Endothelial cell of umbilical vein (primary cell): ENCODE data around the gene BRINP2. TPM values are rescaled to one million over a fixed set of nuclear protein-coding genes. Genes with fewer than 3 reads are reported as not detected.

ENCODE experiments used
- BruUV-seq: library from RNA; stranded (reverse); fragments of 400-500 nt; replicated peaks from 2 replicates; lab custom pipeline; 2021; lab: Mats Ljungman, UMichigan
- CTCF ChIA-PET: fragments of 300-600, 350-600 bp; sonication (Branson Sonifier 250); formaldehyde crosslinking; loops from one replicate; lab custom pipeline; 2021; ENCODE audit warnings: antibody characterized with exemption, inconsistent platforms; lab: Charles Lee
- POLR2A ChIA-PET: fragments of 300-600, 350-600 bp; sonication (Branson Sonifier 250); formaldehyde crosslinking; loops from one replicate; lab custom pipeline; 2021; ENCODE audit warnings: antibody characterized with exemption, inconsistent platforms; lab: Charles Lee
- DNase-seq: peaks from one replicate; pipeline ENCODE4 v3.0.0-alpha.2; 2011; ENCODE audit warnings: low read depth, low spot score
- FAIRE-seq: peaks from 2 replicates; lab custom pipeline; 2011; peaks lifted over from hg19 to GRCh38; lab: Jason Lieb, UNC
- H2AFZ ChIP-seq: 2 replicates; pipeline ENCODE4 v1.6.0; 2012; ENCODE audit warnings: low read depth, low read length, control low read depth, inconsistent platforms
- H3K27ac ChIP-seq: 2 replicates; pipeline ENCODE4 v1.5.1; 2011; ENCODE audit warnings: low read depth, mild to moderate bottlenecking, control low read depth, low read length, moderate library complexity; ENCODE audit not compliant: insufficient read depth
- H3K27me3 ChIP-seq, 2 experiments: 2 replicates each; pipeline versions ENCODE4 v1.6.0 to v1.6.1; 2011; ENCODE audit warnings: low read length in 2 of 2, mixed read lengths in 1 of 2; ENCODE audit not compliant: control insufficient read depth in 2 of 2, insufficient read depth in 2 of 2
- H3K36me3 ChIP-seq, 2 experiments: 2 replicates in 1 of 2; 3 replicates in 1 of 2; pipeline ENCODE4 v1.5.1; 2011; ENCODE audit warnings: low read length in 2 of 2, mild to moderate bottlenecking in 1 of 2, moderate library complexity in 1 of 2; ENCODE audit not compliant: control insufficient read depth in 2 of 2, insufficient read depth in 2 of 2; ENCODE audit errors: extremely low read depth in 1 of 2
- H3K4me1 ChIP-seq: 3 replicates; pipeline ENCODE4 v1.5.1; 2011; ENCODE audit warnings: mild to moderate bottlenecking, low read length; ENCODE audit not compliant: control insufficient read depth, insufficient read depth; ENCODE audit errors: extremely low read depth
- H3K4me2 ChIP-seq: 2 replicates; pipeline ENCODE4 v1.6.1; 2011; ENCODE audit warnings: low read length, control low read depth, mixed read lengths; ENCODE audit not compliant: insufficient read depth
- H3K4me3 ChIP-seq, 3 experiments: fragments of 200-600 bp in 1 of 3; sonication (generic), shearing (Covaris generic) in 1 of 3; replicated peaks in 1 of 3; 2 replicates each; pipeline ENCODE4 v1.5.1; 2011 to 2016; ENCODE audit warnings: control low read depth in 3 of 3, low read length in 3 of 3, mild to moderate bottlenecking in 2 of 3, inconsistent platforms in 1 of 3, low read depth in 1 of 3, moderate library complexity in 1 of 3; ENCODE audit not compliant: insufficient read depth in 1 of 3
- H3K79me2 ChIP-seq: 2 replicates; pipeline ENCODE4 v1.6.0; 2012; ENCODE audit warnings: low read length, inconsistent platforms; ENCODE audit not compliant: control insufficient read depth, insufficient read depth
- H3K9ac ChIP-seq: replicated peaks from 2 replicates; pipeline ENCODE3; 2011; ENCODE audit warnings: low read length, control low read depth; ENCODE audit not compliant: insufficient read depth; ENCODE audit errors: extremely low read depth
- H3K9me1 ChIP-seq: replicated peaks from 3 replicates; pipeline ENCODE4 v1.6.0; 2011; ENCODE audit warnings: mild to moderate bottlenecking, low read length; ENCODE audit not compliant: control insufficient read depth, insufficient read depth; ENCODE audit errors: extremely low read depth
- H3K9me3 ChIP-seq: replicated peaks from 2 replicates; pipeline ENCODE4 v1.5.1; 2012; ENCODE audit warnings: low read length, inconsistent platforms; ENCODE audit not compliant: control insufficient read depth, insufficient read depth
- H4K20me1 ChIP-seq: replicated peaks from 2 replicates; pipeline ENCODE3; 2011; ENCODE audit warnings: mild to moderate bottlenecking, low read length; ENCODE audit not compliant: control insufficient read depth, insufficient read depth; ENCODE audit errors: extremely low read depth
- EZH2 ChIP-seq: IDR thresholded peaks from 2 replicates; pipeline ENCODE4 v1.6.1; 2012; ENCODE audit warnings: borderline replicate concordance, low read depth, mild to moderate bottlenecking, moderate library complexity, low read length, inconsistent platforms; ENCODE audit not compliant: severe bottlenecking
- FOS ChIP-seq: IDR thresholded peaks from 2 replicates; pipeline ENCODE4 v1.6.1; 2011; ENCODE audit warnings: mild to moderate bottlenecking, low read length, moderate library complexity, borderline replicate concordance; ENCODE audit not compliant: insufficient read depth
- GATA2 ChIP-seq: IDR thresholded peaks from 2 replicates; pipeline ENCODE4 v1.7.0; 2011; ENCODE audit warnings: low read depth, mild to moderate bottlenecking, moderate library complexity, mixed read lengths, low read length; ENCODE audit not compliant: insufficient read length, insufficient read depth
- JUN ChIP-seq: IDR thresholded peaks from 2 replicates; pipeline ENCODE4 v1.6.1; 2011; ENCODE audit warnings: borderline replicate concordance, low read depth; ENCODE audit not compliant: insufficient read length, insufficient read depth
- MYC ChIP-seq: IDR thresholded peaks from one replicate; pipeline ENCODE4 v1.6.1; 2011; ENCODE audit warnings: mild to moderate bottlenecking, low read depth, low read length
- POLR2A ChIP-seq: IDR thresholded peaks from 2 replicates; pipeline ENCODE4 v1.6.1; 2012; ENCODE audit warnings: low read depth, mild to moderate bottlenecking, control low read depth, low read length
- POLR2AphosphoS5 ChIP-seq: IDR thresholded peaks from 2 replicates; pipeline ENCODE4 v1.6.1; 2012; ENCODE audit warnings: low read depth, mild to moderate bottlenecking, control low read depth, low read length, moderate library complexity; ENCODE audit not compliant: insufficient read depth
- dilution Hi-C: fragments of 300-500 bp; cut with MboI; formaldehyde crosslinking; loops from one replicate; pipeline ENCODE4 v1.15.0; 2019; ENCODE audit warnings: low sequenced_read_pairs; ENCODE audit not compliant: extremely low pct_ligation_motif_present
- intact Hi-C: fragments of 100-400 bp; cut with micrococcal nuclease; formaldehyde crosslinking; loops from one replicate; pipeline ENCODE4 v1.10.0; 2022
- polyA plus RNA-seq, 4 experiments: library from polyadenylated mRNA; depleted of rRNA in 3 of 4; stranded (reverse) in 3 of 4; unstranded in 1 of 4; fragments of >200 nt; gene quantifications; 2 replicates each; pipeline versions ENCODE4 v1.2.1 to v1.2.3, GENCODE V29; 2011 to 2012; ENCODE audit warnings: missing spikeins in 1 of 4
- total RNA-seq: library from RNA; stranded (reverse); gene quantifications from 2 replicates; pipeline ENCODE4 v1.2.3, GENCODE V29; 2021
- TF ChIP-seq, protein P1 (sequence below): IDR thresholded peaks from 2 replicates; pipeline ENCODE4 v1.6.1; 2011; ENCODE audit not compliant: insufficient read depth, insufficient read length
- TF ChIP-seq, protein P2 (sequence below), 2 donors: IDR thresholded peaks; 1 replicate in 1 of 2; 2 replicates in 1 of 2; pipeline ENCODE4 v1.5.1; 2011; ENCODE audit warnings: low read length in 2 of 2, mild to moderate bottlenecking in 2 of 2, moderate library complexity in 2 of 2, control low read depth in 1 of 2, inconsistent platforms in 1 of 2, low read depth in 1 of 2; ENCODE audit not compliant: insufficient read depth in 1 of 2; ENCODE audit errors: extremely low read depth in 1 of 2

The BRINP2 gene
- total and polyA plus RNA-seq, 2 donors (not counting 3 experiments of a cell fraction or from before 2014, with no cell fraction given): not detected

DNA sequence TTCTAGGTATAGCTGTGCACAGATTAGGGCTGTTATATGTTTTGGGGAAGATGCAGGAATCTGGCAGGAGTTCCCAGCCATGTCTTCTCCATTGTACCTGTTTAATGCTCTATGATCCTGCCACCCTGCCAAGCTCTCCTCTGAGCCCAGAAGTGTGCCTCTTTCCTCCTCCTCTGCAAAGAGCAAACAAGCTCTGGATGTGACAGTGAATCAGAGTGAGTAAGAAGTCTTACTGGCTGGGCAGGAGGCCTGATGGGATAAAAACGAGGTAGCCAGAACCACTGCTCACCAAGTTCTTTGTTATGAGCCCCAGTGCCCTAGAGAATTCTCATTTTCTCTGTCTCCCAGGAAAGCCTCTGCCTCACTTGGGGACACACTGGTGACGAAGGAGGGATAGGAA is 69.0 kb downstream of the BRINP2 start:
- dilution Hi-C loops (no loop called here), intact Hi-C loops (no loop called here)
- Histone ChIP-seq H3K4me1 (no peaks in the 10 kb centered on the region), H3K79me2 (no peaks in the 10 kb centered on the region), H3K4me2 (no peak overlapping the region), H2AFZ (no peak overlapping the region), H3K4me3 (no peak overlapping the region), H3K27ac (no peak overlapping the region), H3K27me3 (no peaks in the 10 kb centered on the region), H3K36me3 (no peaks in the 10 kb centered on the region), H3K9ac (no peak overlapping the region), H3K9me3 (no peaks in the 10 kb centered on the region), H4K20me1 (no peaks in the 10 kb centered on the region), H3K9me1 (no peaks in the 10 kb centered on the region)
- DNase-seq (no peak), FAIRE-seq (no peak)
- BruUV-seq: no TSS peak
- TF ChIP-seq POLR2A (no peak), GATA2 (no peak), FOS (no peak), JUN (no peak), EZH2 (no peak), POLR2AphosphoS5 (no peak), MYC (no peak)
- TF ChIP-seq, protein P1, sequence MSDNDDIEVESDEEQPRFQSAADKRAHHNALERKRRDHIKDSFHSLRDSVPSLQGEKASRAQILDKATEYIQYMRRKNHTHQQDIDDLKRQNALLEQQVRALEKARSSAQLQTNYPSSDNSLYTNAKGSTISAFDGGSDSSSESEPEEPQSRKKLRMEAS: no peak
- TF ChIP-seq, protein P2, sequence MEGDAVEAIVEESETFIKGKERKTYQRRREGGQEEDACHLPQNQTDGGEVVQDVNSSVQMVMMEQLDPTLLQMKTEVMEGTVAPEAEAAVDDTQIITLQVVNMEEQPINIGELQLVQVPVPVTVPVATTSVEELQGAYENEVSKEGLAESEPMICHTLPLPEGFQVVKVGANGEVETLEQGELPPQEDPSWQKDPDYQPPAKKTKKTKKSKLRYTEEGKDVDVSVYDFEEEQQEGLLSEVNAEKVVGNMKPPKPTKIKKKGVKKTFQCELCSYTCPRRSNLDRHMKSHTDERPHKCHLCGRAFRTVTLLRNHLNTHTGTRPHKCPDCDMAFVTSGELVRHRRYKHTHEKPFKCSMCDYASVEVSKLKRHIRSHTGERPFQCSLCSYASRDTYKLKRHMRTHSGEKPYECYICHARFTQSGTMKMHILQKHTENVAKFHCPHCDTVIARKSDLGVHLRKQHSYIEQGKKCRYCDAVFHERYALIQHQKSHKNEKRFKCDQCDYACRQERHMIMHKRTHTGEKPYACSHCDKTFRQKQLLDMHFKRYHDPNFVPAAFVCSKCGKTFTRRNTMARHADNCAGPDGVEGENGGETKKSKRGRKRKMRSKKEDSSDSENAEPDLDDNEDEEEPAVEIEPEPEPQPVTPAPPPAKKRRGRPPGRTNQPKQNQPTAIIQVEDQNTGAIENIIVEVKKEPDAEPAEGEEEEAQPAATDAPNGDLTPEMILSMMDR (IDR thresholded peaks at IDR 0.05; ENCODE audit: extremely low read depth in 1 of 2, insufficient read depth in 1 of 2, low read depth in 1 of 2, low read length in 2 of 2): no peak
- ChIA-PET CTCF (no interaction called here), POLR2A (no interaction called here)
